ENCODE data around the gene RAB11FIP4.

RAB11FIP4 gene

GRCh38 chr17:31490019-31490650 lies 98.7 kb downstream of the RAB11FIP4 start:
- no peak overlapping the region for H3K4me3 ChIP-seq (ENCODE audit: low read depth, low read length)
- no peak for DNase-seq (ENCODE audit: low read depth)
- TF ChIP-seq CTCF (IDR thresholded peaks at IDR 0.05; ENCODE audit: low read depth, low read length, missing control alignments): no peak

- no peak for TF ChIP-seq CTCF (IDR thresholded peaks at IDR 0.05; ENCODE audit: low read depth, low read length, missing control alignments)
- no peak overlapping the region for H3K4me3 ChIP-seq (ENCODE audit: low read depth, low read length)
- no peak for DNase-seq (ENCODE audit: low read depth)
Measured at GRCh38 chr17:31490671-31491375, 99.3 kb downstream of the RAB11FIP4 start.

- DNase-seq (ENCODE audit: low read depth): peak; percentile 76
- H3K4me3 ChIP-seq (ENCODE audit: low read depth, low read length): no peak overlapping the region
- no peak for TF ChIP-seq CTCF (IDR thresholded peaks at IDR 0.05; ENCODE audit: low read depth, low read length, missing control alignments)
Measured at GRCh38 chr17:31491376-31492131, 100.1 kb downstream of the RAB11FIP4 start.

GRCh38 chr17:31492206-31492605 lies 100.7 kb downstream of the RAB11FIP4 start:
- no peak overlapping the region for H3K4me3 ChIP-seq (ENCODE audit: low read depth, low read length)
- peak; percentile 1 for TF ChIP-seq CTCF (IDR thresholded peaks at IDR 0.05; ENCODE audit: low read depth, low read length, missing control alignments)
- DNase-seq (ENCODE audit: low read depth): no peak

GRCh38 chr17:31492880-31493655 lies 101.6 kb downstream of the RAB11FIP4 start:
- peak overlapping the region; percentile 9; the same call in 1 of the 2 replicates for H3K4me3 ChIP-seq (ENCODE audit: low read depth, low read length)
- DNase-seq (ENCODE audit: low read depth): peak; percentile 72
- TF ChIP-seq CTCF (IDR thresholded peaks at IDR 0.05; ENCODE audit: low read depth, low read length, missing control alignments): no peak

GRCh38 chr17:31493656-31494155 lies 102.2 kb downstream of the RAB11FIP4 start:
- peak overlapping the region; percentile 9; the same call in 1 of the 2 replicates for H3K4me3 ChIP-seq (ENCODE audit: low read depth, low read length)
- DNase-seq (ENCODE audit: low read depth): no peak
- TF ChIP-seq CTCF (IDR thresholded peaks at IDR 0.05; ENCODE audit: low read depth, low read length, missing control alignments): no peak
